Activated effector memory CD4-positive, alpha-beta T cell treated with anti-CD3 and anti-CD28 coated beads, Interleukin-2, amount 50 U/mL, for 16 hours (primary cell): ENCODE results near the gene HS6ST1.
"Not testable (repeated sequence)": the region's sequence is repeated elsewhere in the genome, so short reads cannot be mapped to it uniquely, and the experiment has no call there.

ENCODE experiments used
- DNase-seq: peaks from one replicate; pipeline ENCODE4 v3.0.0-alpha.2; 2020

The HS6ST1 gene

GRCh38 chr2:128321784-128322714, 3.4 kb upstream of the HS6ST1 start:
- peak; percentile 94 for DNase-seq

- DNase-seq = peak; percentile 62
These were observed 2.5 kb upstream of the HS6ST1 start for GRCh38 chr2:128320906-128321771.

- peak; percentile 60 for DNase-seq
These were observed 1.7 kb upstream of the HS6ST1 start for GRCh38 chr2:128320192-128320905.

- peak; percentile 63 for DNase-seq
These were observed 1.0 kb upstream of the HS6ST1 start for GRCh38 chr2:128319631-128320191.

GRCh38 chr2:128318245-128318644, 423 bp downstream of the HS6ST1 start:
- DNase-seq = peak; percentile 72

GRCh38 chr2:128317899-128318225, 806 bp downstream of the HS6ST1 start:
- DNase-seq = not testable (repeated sequence)

- DNase-seq = peak; percentile 74
These were observed 1.3 kb downstream of the HS6ST1 start for GRCh38 chr2:128317181-128317898.

- DNase-seq = peak; percentile 50
These were observed 1.9 kb downstream of the HS6ST1 start for GRCh38 chr2:128316777-128317180.

- DNase-seq = peak; percentile 59
These were observed 2.6 kb downstream of the HS6ST1 start for GRCh38 chr2:128315829-128316776.

- peak; percentile 53 for DNase-seq
These were observed 3.4 kb downstream of the HS6ST1 start for GRCh38 chr2:128315122-128315828.

- DNase-seq = peak; percentile 56
These were observed 4.1 kb downstream of the HS6ST1 start for GRCh38 chr2:128314348-128315121.

GRCh38 chr2:128313931-128314347, 4.7 kb downstream of the HS6ST1 start:
- DNase-seq = peak; percentile 51

- peak; percentile 60 for DNase-seq
These were observed 5.4 kb downstream of the HS6ST1 start for GRCh38 chr2:128313091-128313836.

GRCh38 chr2:128312411-128312810, 6.3 kb downstream of the HS6ST1 start:
- DNase-seq = no peak

- DNase-seq = peak; percentile 57
These were observed 6.8 kb downstream of the HS6ST1 start for GRCh38 chr2:128311755-128312341.

- peak; percentile 54 for DNase-seq
These were observed 7.4 kb downstream of the HS6ST1 start for GRCh38 chr2:128311216-128311754.

- DNase-seq = peak; percentile 36
These were observed 7.9 kb downstream of the HS6ST1 start for GRCh38 chr2:128310761-128311160.
